Heart right ventricle (tissue), 16 donors: Measurements from ENCODE around the gene MSL3B.

Experiments
- ATAC-seq, 8 donors: fragments of 200-7000 bp; cut with Tn5 transposase; one replicate each; pipeline ENCODE4 v1.9.1; 2020; ENCODE audit warnings: mild to moderate bottlenecking in 8 of 8, moderate library complexity in 8 of 8, moderate number of reproducible peaks in 1 of 8
- DNase-seq, 2 donors: peaks; one replicate each; pipeline ENCODE4 v3.0.0-alpha.2; 2020
- H3K27ac ChIP-seq, 10 donors: fragments of 200-600 bp; sonication (generic) in 2 of 10; one replicate each; pipeline versions ENCODE4 v1.5.0 to v1.8.0; 2020 to 2022; ENCODE audit warnings: mild to moderate bottlenecking in 3 of 10
- H3K27me3 ChIP-seq, 7 donors: fragments of 200-600 bp; one replicate each; pipeline ENCODE4 v1.8.0; 2021 to 2022; ENCODE audit warnings: mild to moderate bottlenecking in 2 of 7
- H3K36me3 ChIP-seq, 9 donors: fragments of 200-600 bp; sonication (generic) in 1 of 9; one replicate each; pipeline versions ENCODE4 v1.5.0 to v1.8.0; 2020 to 2022; ENCODE audit warnings: mild to moderate bottlenecking in 2 of 9
- H3K4me1 ChIP-seq, 9 donors: fragments of 200-600 bp; sonication (generic) in 1 of 9; one replicate each; pipeline versions ENCODE4 v1.5.0 to v1.8.0; 2020 to 2022; ENCODE audit warnings: mild to moderate bottlenecking in 4 of 9
- H3K4me3 ChIP-seq, 10 donors: fragments of 200-600 bp; sonication (generic) in 2 of 10; one replicate each; pipeline versions ENCODE4 v1.5.0 to v1.8.0; 2020 to 2022; ENCODE audit warnings: mild to moderate bottlenecking in 7 of 10, moderate library complexity in 2 of 10
- H3K9me3 ChIP-seq, 11 donors: fragments of 200-600 bp in 10 of 11; sonication (generic) in 2 of 11; one replicate each; pipeline versions ENCODE4 v1.5.0 to v1.8.0; 2013 to 2022; ENCODE audit warnings: mild to moderate bottlenecking in 2 of 11, control low read depth in 1 of 11, moderate library complexity in 1 of 11
- CTCF ChIP-seq, 9 donors: fragments of 200-600 bp; sonication (generic) in 2 of 9; IDR thresholded peaks; one replicate each; pipeline versions ENCODE4 v1.5.0 to v1.8.0; 2021 to 2022; ENCODE audit warnings: antibody characterized with exemption in 9 of 9, mild to moderate bottlenecking in 5 of 9, moderate library complexity in 1 of 9
- WGBS, 2 donors: extraction: QIAGEN DNeasy Blood & Tissue Kit; methylation state at CpG; one replicate each; pipeline ENCODE4 v1.1.7; 2013; ENCODE audit warnings: inconsistent platforms in 1 of 2; 5-methylcytosine and 5-hydroxymethylcytosine counted together
- intact Hi-C, 10 donors: fragments of 100-400 bp; cut with DNase I; formaldehyde crosslinking; loops; one replicate each; pipeline versions ENCODE4 v1.11.1 to v1.14.2; 2022
- donor health status: Arrhythmogenic right ventricular cardiomyopathy.
- donor health status: ischemic (EF 13 %, LVEDD 7.1; RV severe dilation, severe dysfunction).
- donor health status: healthy with polysubstance abuse.
- donor health status: DM: no; HTN: yes; CAD: no.
- donor health status: DM: no; HTN: no; CAD: no.
- donor health status: ischemic (EF 25% LVEDD 6.9; RV normal size, moderate dysfunction).
- donor health status: ischemic (EF 25% LVEDD 5.7; RV mildly dilated, moderate dysfunction).
- donor health status: healthy.
- donor health status: DM: yes; HTN: yes; CAD: no.
- donor health status: Ischemic cardiomyopathy.
- donor health status: ischemic (EF 35%, LVEDD 5.7; RV mildly dilated, moderate dysfunction).
- donor health status: nonischemic (EF 11% LVEDD 7.7; RV severe dilation, severe dysfunction).
- donor health status: DM: yes; HTN: yes; CAD: no.
- donor health status: PGD.
- donor health status: ischemic (EF 29% LVEDD 5.4; RV normal size, mild dysfunction).
- donor health status: nonischemic (EF 23%, LVEDD 6.1; RV moderate dilation, normal function).

Gene MSL3B

GRCh38 chr2:233865838-233866237, 2.3 kb downstream of the MSL3B start:
- intact Hi-C loops = no loop called here
- Histone ChIP-seq H3K27me3 (peaks cover 0 to 25% (median 10%) of the 10 kb centered on the region in 7 donors), H3K9me3 (peaks cover 0 to 24% (median 0%) of the 10 kb centered on the region in 11 donors), H3K4me1 (no peaks in the 10 kb centered on the region), H3K27ac (no peak overlapping the region), H3K36me3 (no peaks in the 10 kb centered on the region), H3K4me3 (no peak overlapping the region)
- WGBS, 2 donors = 95 to 97% methylated on average over 3 of the region's 3 CpGs
- ATAC-seq = no peak
- no peak for DNase-seq
- no peak for TF ChIP-seq CTCF (IDR thresholded peaks at IDR 0.05)

- Histone ChIP-seq H3K27ac (no peak overlapping the region), H3K9me3 (peaks cover 0 to 11% (median 0%) of the 10 kb centered on the region in 11 donors), H3K4me3 (no peak overlapping the region), H3K27me3 (peaks cover 0 to 3% (median 0%) of the 10 kb centered on the region in 7 donors), H3K4me1 (no peaks in the 10 kb centered on the region), H3K36me3 (no peaks in the 10 kb centered on the region)
- no peak for DNase-seq
- no peak for TF ChIP-seq CTCF (IDR thresholded peaks at IDR 0.05)
- 71% methylated on average over 4 of the region's 4 CpGs for WGBS, 2 donors
- intact Hi-C loops = no loop called here
- ATAC-seq = no peak
These were observed 5.9 kb downstream of the MSL3B start for GRCh38 chr2:233862261-233862768.

- TF ChIP-seq CTCF (IDR thresholded peaks at IDR 0.05) = no peak
- DNase-seq = no peak
- Histone ChIP-seq H3K27me3 (peaks cover 0 to 3% (median 0%) of the 10 kb centered on the region in 7 donors), H3K9me3 (no peaks in the 10 kb centered on the region), H3K4me3 (no peak overlapping the region), H3K4me1 (peaks cover 3 to 15% (median 9%) of the 10 kb centered on the region in 9 donors), H3K27ac (no peak overlapping the region), H3K36me3 (no peaks in the 10 kb centered on the region)
- 76 to 87% methylated on average over 4 of the region's 4 CpGs for WGBS, 2 donors
- no peak for ATAC-seq
- intact Hi-C loops = no loop called here
These were observed 9.9 kb downstream of the MSL3B start for GRCh38 chr2:233858331-233858730.

GRCh38 chr2:233857511-233858141, 10.6 kb downstream of the MSL3B start:
- TF ChIP-seq CTCF (IDR thresholded peaks at IDR 0.05) = peak in 7 of 9 donors; percentile 33 to 71 (median 44)
- ATAC-seq (no peak), DNase-seq (no peak)
- intact Hi-C loops = no loop called here
- peaks cover 0 to 3% (median 0%) of the 10 kb centered on the region in 7 donors for H3K27me3 ChIP-seq
- 47 to 48% methylated on average over 9 of the region's 9 CpGs for WGBS, 2 donors
- no peak overlapping the region for H3K4me3 ChIP-seq
- peaks cover 3 to 18% (median 9%) of the 10 kb centered on the region in 9 donors for H3K4me1 ChIP-seq
- no peaks in the 10 kb centered on the region for H3K9me3 ChIP-seq
- H3K27ac ChIP-seq = no peak overlapping the region
- H3K36me3 ChIP-seq = no peaks in the 10 kb centered on the region
